Jurkat, Clone E6-1 (cell line): Measurements from ENCODE around the gene ADAM12. TPM values are rescaled to one million over a fixed set of nuclear protein-coding genes. Genes with fewer than 3 reads are reported as not detected.
A peak's percentile ranks its signal among the peaks of the same experiment; 100 is the strongest.

Source experiments
- DNase-seq: peaks from one replicate; pipeline ENCODE4 v3.0.0-alpha.2; 2011; ENCODE audit warnings: low read depth, low spot score
- H3K4me3 ChIP-seq: 2 replicates; pipeline ENCODE4 v1.5.1; 2011; ENCODE audit warnings: mild to moderate bottlenecking, low read length, control low read depth, moderate library complexity
- polyA plus RNA-seq: library from polyadenylated mRNA; unstranded; fragments of >200 nt; gene quantifications from one replicate; pipeline ENCODE4 v1.2.1, GENCODE V29; 2012; ENCODE audit warnings: missing spikeins; ENCODE audit not compliant: insufficient read length, insufficient read depth

ADAM12 gene
- not detected for polyA plus RNA-seq

GRCh38 chr10:126387931-126388911, at the start of gene ADAM12:
Gene ADAM12 (minus strand): TSS chr10:126388477. CDS start chr10:126388145, 332 bp downstream.
- DNase-seq, result no peak
- H3K4me3 ChIP-seq, result no peak within 1 kb of the TSS

- no peak for DNase-seq
- no peak overlapping the region for H3K4me3 ChIP-seq
Observed at GRCh38 chr10:126437635-126438406, 49.5 kb upstream of the ADAM12 start.

- DNase-seq, result no peak
- no peak overlapping the region for H3K4me3 ChIP-seq
Observed at GRCh38 chr10:126434235-126434634, 46.0 kb upstream of the ADAM12 start.

GRCh38 chr10:126433351-126433750, 45.1 kb upstream of the ADAM12 start:
- DNase-seq, result no peak
- H3K4me3 ChIP-seq, result no peak overlapping the region

GRCh38 chr10:126432507-126432906, 44.2 kb upstream of the ADAM12 start:
- H3K4me3 ChIP-seq, result no peak overlapping the region
- DNase-seq, result no peak

GRCh38 chr10:126431816-126432215, 43.5 kb upstream of the ADAM12 start:
- DNase-seq, result peak; percentile 25
- no peak overlapping the region for H3K4me3 ChIP-seq

GRCh38 chr10:126430512-126430911, 42.2 kb upstream of the ADAM12 start:
- DNase-seq, result no peak
- no peak overlapping the region for H3K4me3 ChIP-seq

GRCh38 chr10:126429275-126429674, 41.0 kb upstream of the ADAM12 start:
- H3K4me3 ChIP-seq, result no peak overlapping the region
- no peak for DNase-seq

GRCh38 chr10:126425489-126426065, 37.3 kb upstream of the ADAM12 start:
- H3K4me3 ChIP-seq, result no peak overlapping the region
- no peak for DNase-seq

- H3K4me3 ChIP-seq, result no peak overlapping the region
- DNase-seq, result no peak
Observed at GRCh38 chr10:126425032-126425431, 36.8 kb upstream of the ADAM12 start.

GRCh38 chr10:126423732-126424491, 35.6 kb upstream of the ADAM12 start:
- no peak for DNase-seq
- no peak overlapping the region for H3K4me3 ChIP-seq

GRCh38 chr10:126422567-126422966, 34.3 kb upstream of the ADAM12 start:
- DNase-seq, result no peak
- no peak overlapping the region for H3K4me3 ChIP-seq

- H3K4me3 ChIP-seq, result no peak overlapping the region
- DNase-seq, result no peak
Observed at GRCh38 chr10:126421756-126422256, 33.5 kb upstream of the ADAM12 start.

GRCh38 chr10:126420567-126421300, 32.5 kb upstream of the ADAM12 start:
- H3K4me3 ChIP-seq, result no peak overlapping the region
- no peak for DNase-seq

GRCh38 chr10:126417220-126417825, 29.0 kb upstream of the ADAM12 start:
- DNase-seq, result no peak
- H3K4me3 ChIP-seq, result no peak overlapping the region

GRCh38 chr10:126409821-126410220, 21.5 kb upstream of the ADAM12 start:
- no peak overlapping the region for H3K4me3 ChIP-seq
- DNase-seq, result no peak

- DNase-seq, result no peak
- H3K4me3 ChIP-seq, result no peak overlapping the region
Observed at GRCh38 chr10:126408953-126409641, 20.8 kb upstream of the ADAM12 start.
